Liver (tissue), 3 donors: ENCODE measurements around the gene LSAMP.

Experiments used
- ATF3 ChIP-seq: IDR thresholded peaks from 2 replicates; pipeline ENCODE4 v1.6.1; 2016; ENCODE audit warnings: antibody characterized with exemption
- CTCF ChIP-seq: fragments of 150-350 bp; IDR thresholded peaks from 2 replicates; pipeline ENCODE4 v1.5.1; 2017; ENCODE audit warnings: improper control_type of control experiment, low read depth, low read length; ENCODE audit not compliant: missing input control
- GABPA ChIP-seq, 2 donors: IDR thresholded peaks in 1 of 2; conservative IDR thresholded peaks in 1 of 2; 2 replicates each; pipeline ENCODE4 v1.6.1; 2016; ENCODE audit warnings: antibody characterized with exemption in 2 of 2, mild to moderate bottlenecking in 1 of 2, moderate library complexity in 1 of 2
- HNF4A ChIP-seq, 2 donors: conservative IDR thresholded peaks; 2 replicates each; pipeline ENCODE4 v1.6.1; 2016; ENCODE audit warnings: antibody characterized with exemption in 2 of 2, mild to moderate bottlenecking in 2 of 2
- JUND ChIP-seq, 2 donors: IDR thresholded peaks; 2 replicates each; pipeline ENCODE4 v1.6.1; 2016; ENCODE audit warnings: antibody characterized with exemption in 2 of 2
- MAX ChIP-seq: IDR thresholded peaks from 2 replicates; pipeline ENCODE4 v1.6.1; 2016; ENCODE audit warnings: antibody characterized with exemption
- NR2F2 ChIP-seq: IDR thresholded peaks from 2 replicates; pipeline ENCODE4 v1.6.1; 2016; ENCODE audit warnings: antibody characterized with exemption
- RAD21 ChIP-seq, 2 donors: IDR thresholded peaks; 2 replicates each; pipeline ENCODE4 v1.6.1; 2016; ENCODE audit warnings: antibody characterized with exemption in 2 of 2, mild to moderate bottlenecking in 2 of 2
- REST ChIP-seq: IDR thresholded peaks from 2 replicates; pipeline ENCODE4 v1.6.1; 2016; ENCODE audit warnings: antibody characterized with exemption, mild to moderate bottlenecking
- SP1 ChIP-seq: IDR thresholded peaks from 2 replicates; pipeline ENCODE4 v1.6.1; 2018; ENCODE audit warnings: antibody characterized with exemption, mild to moderate bottlenecking
- donor health status: healthy.
- donor health status: healthy.

GRCh38 chr3:116179091-116179490 is 266.2 kb downstream of the LSAMP start:
- TF ChIP-seq GABPA (IDR thresholded peaks at IDR 0.05 in 1 of 2, conservative IDR thresholded peaks at IDR 0.05 in 1 of 2) (no peak), CTCF (no peak), SP1 (no peak), ATF3 (no peak), NR2F2 (no peak), JUND (IDR thresholded peaks at IDR 0.05) (no peak), MAX (no peak), RAD21 (IDR thresholded peaks at IDR 0.05) (no peak), REST (no peak), HNF4A (conservative IDR thresholded peaks at IDR 0.05) (no peak)
